Body of pancreas (tissue), 4 donors: Measurements from ENCODE around the gene SHLD1. TPM values are rescaled to one million over a fixed set of nuclear protein-coding genes. Genes with fewer than 3 reads are reported as not detected.

Experiments used
- ATAC-seq: fragments of 150-250 bp; one replicate; pipeline ENCODE4 v1.9.1; 2016
- DNase-seq, 4 donors: peaks; one replicate each; pipeline ENCODE4 v3.0.0-alpha.2; 2019
- H3K27ac ChIP-seq, 4 donors: fragments of 200-600 bp; sonication (generic); 1 replicate in 3 of 4; 2 replicates in 1 of 4; pipeline versions ENCODE4 v1.5.1 to v1.6.1; 2016 to 2019; ENCODE audit warnings: mild to moderate bottlenecking in 1 of 4, mixed read lengths in 1 of 4, moderate library complexity in 1 of 4
- H3K27me3 ChIP-seq, 2 donors: fragments of 200-600 bp; sonication (generic); one replicate each; pipeline ENCODE4 v1.6.0; 2016; ENCODE audit warnings: mild to moderate bottlenecking in 1 of 2
- H3K36me3 ChIP-seq, 2 donors: fragments of 200-600 bp; sonication (generic); replicated peaks in 1 of 2; 2 replicates each; pipeline ENCODE4 v1.5.1; 2016; ENCODE audit warnings: low read depth in 2 of 2; ENCODE audit not compliant: insufficient read depth in 1 of 2
- H3K4me1 ChIP-seq: fragments of 200-600 bp; sonication (generic); one replicate; pipeline ENCODE4 v1.6.0; 2016
- H3K4me3 ChIP-seq, 2 donors: fragments of 200-600 bp; sonication (generic); 1 replicate in 1 of 2; 2 replicates in 1 of 2; pipeline ENCODE4 v1.5.1; 2016 to 2019
- H3K9me3 ChIP-seq, 3 donors: fragments of 200-600 bp; sonication (generic); 1 replicate in 2 of 3; 2 replicates in 1 of 3; pipeline ENCODE4 v1.5.1; 2016
- CTCF ChIP-seq, 7 experiments: fragments of 450-650 bp in 4 of 7; fragments of 200-600 bp in 3 of 7; sonication (generic) in 3 of 7; IDR thresholded peaks; one replicate each; pipeline ENCODE4 v1.5.1; 2016 to 2019; ENCODE audit warnings: antibody characterized with exemption in 7 of 7
- POLR2A ChIP-seq, 3 donors: fragments of 450-650 bp; IDR thresholded peaks; one replicate each; pipeline ENCODE4 v1.6.1; 2016; ENCODE audit warnings: antibody characterized with exemption in 3 of 3, mild to moderate bottlenecking in 2 of 3
- WGBS, 2 donors: methylation state at CpG; one replicate each; pipeline ENCODE4 v1.1.5; 2017; 5-methylcytosine and 5-hydroxymethylcytosine counted together
- intact Hi-C: fragments of 100-400 bp; cut with DNase I; formaldehyde crosslinking; loops from one replicate; pipeline ENCODE4 v1.15.1; 2023
- total RNA-seq, 2 donors: library from RNA; depleted of rRNA; stranded (reverse); fragments of >200 nt; gene quantifications; one replicate each; pipeline ENCODE4 v1.1.0, GENCODE V29; 2016

The SHLD1 gene
- total RNA-seq, 2 donors from 2014 or later: 1.8 TPM; not detected in 1

GRCh38 chr20:5811746-5812145 lies 61.5 kb downstream of the SHLD1 start:
- no peak for DNase-seq

GRCh38 chr20:5818346-5818681 lies 68.1 kb downstream of the SHLD1 start:
- intact Hi-C loops: no loop called here
- H3K9me3 ChIP-seq: no peaks in the 10 kb centered on the region
- DNase-seq (no peak), ATAC-seq (no peak)
- WGBS, 2 donors: 90 to 100% methylated on average over 1 of the region's 1 CpG
- H3K4me1 ChIP-seq: peaks cover 13% of the 10 kb centered on the region
- H3K4me3 ChIP-seq: no peak overlapping the region
- H3K36me3 ChIP-seq: no peaks in the 10 kb centered on the region
- no peak overlapping the region for H3K27ac ChIP-seq
- H3K27me3 ChIP-seq: no peaks in the 10 kb centered on the region
- TF ChIP-seq POLR2A (IDR thresholded peaks at IDR 0.05): no peak
- TF ChIP-seq CTCF (IDR thresholded peaks at IDR 0.05): no peak

More at GRCh38 chr20:5811746-5812145, 61.5 kb downstream of the SHLD1 start:
- WGBS, 2 donors: 94 to 96% methylated on average over 4 of the region's 4 CpGs
- intact Hi-C loops: no loop called here
- TF ChIP-seq POLR2A (IDR thresholded peaks at IDR 0.05) (no peak), CTCF (IDR thresholded peaks at IDR 0.05) (no peak)
- H3K4me3 ChIP-seq: no peak overlapping the region
- H3K27ac ChIP-seq: no peak overlapping the region
- H3K36me3 ChIP-seq: no peaks in the 10 kb centered on the region
- H3K27me3 ChIP-seq: no peaks in the 10 kb centered on the region
- ATAC-seq: no peak
- no peaks in the 10 kb centered on the region for H3K4me1 ChIP-seq
- no peaks in the 10 kb centered on the region for H3K9me3 ChIP-seq

- WGBS, 2 donors: 61 to 86% methylated on average over 1 of the region's 1 CpG
- Histone ChIP-seq H3K4me3 (no peak overlapping the region), H3K9me3 (no peaks in the 10 kb centered on the region), H3K36me3 (no peaks in the 10 kb centered on the region), H3K4me1 (peaks cover 14% of the 10 kb centered on the region), H3K27me3 (no peaks in the 10 kb centered on the region), H3K27ac (peak overlapping the region in 1 of 4 donors; percentile 63)
- DNase-seq (no peak), ATAC-seq (no peak)
- no peak for TF ChIP-seq POLR2A (IDR thresholded peaks at IDR 0.05)
- no peak for TF ChIP-seq CTCF (IDR thresholded peaks at IDR 0.05)
- intact Hi-C loops: no loop called here
Observed at GRCh38 chr20:5820738-5821137, 70.5 kb downstream of the SHLD1 start.

GRCh38 chr20:5821627-5822215 lies 71.5 kb downstream of the SHLD1 start:
- H3K27ac ChIP-seq: peak overlapping the region; percentile 29 to 63 (median 52)
- intact Hi-C loops: no loop called here
- H3K4me1 ChIP-seq: peaks cover 14% of the 10 kb centered on the region
- no peaks in the 10 kb centered on the region for H3K36me3 ChIP-seq
- ATAC-seq (peak; percentile 64), DNase-seq (peak; percentile 35 to 74 (median 64))
- TF ChIP-seq POLR2A (IDR thresholded peaks at IDR 0.05): no peak
- no peak for TF ChIP-seq CTCF (IDR thresholded peaks at IDR 0.05)
- no peak overlapping the region for H3K4me3 ChIP-seq
- no peaks in the 10 kb centered on the region for H3K9me3 ChIP-seq
- 17 to 27% methylated on average over 4 of the region's 4 CpGs for WGBS, 2 donors
- H3K27me3 ChIP-seq: no peaks in the 10 kb centered on the region

GRCh38 chr20:5822569-5822968 lies 72.4 kb downstream of the SHLD1 start:
- H3K36me3 ChIP-seq: no peaks in the 10 kb centered on the region
- H3K4me3 ChIP-seq: no peak overlapping the region
- no peak for DNase-seq
- H3K9me3 ChIP-seq: no peaks in the 10 kb centered on the region
- H3K4me1 ChIP-seq: peaks cover 14% of the 10 kb centered on the region
- ATAC-seq: no peak
- intact Hi-C loops: no loop called here
- WGBS, 2 donors: 55 to 61% methylated on average over 3 of the region's 3 CpGs
- H3K27me3 ChIP-seq: no peaks in the 10 kb centered on the region
- TF ChIP-seq CTCF (IDR thresholded peaks at IDR 0.05) (no peak), POLR2A (IDR thresholded peaks at IDR 0.05) (no peak)
- H3K27ac ChIP-seq: peak overlapping the region in 2 of 4 donors; percentile 62 to 63
